Psoas muscle (tissue), 8 donors: ENCODE data around the gene LGR4. TPM values are rescaled to one million over a fixed set of nuclear protein-coding genes. Genes with fewer than 3 reads are reported as not detected.

Experiments
- ATAC-seq, 4 donors: fragments of 200-7000 bp; cut with Tn5 transposase; one replicate each; pipeline ENCODE4 v1.9.1; 2020; ENCODE audit warnings: moderate library complexity in 3 of 4, mild to moderate bottlenecking in 2 of 4
- DNase-seq, 2 donors: peaks; one replicate each; pipeline ENCODE4 v3.0.0-alpha.2; 2020
- H3K27ac ChIP-seq: fragments of 200-600 bp; one replicate; pipeline ENCODE4 v1.8.0; 2022
- H3K27me3 ChIP-seq, 3 donors: fragments of 200-600 bp in 1 of 3; one replicate each; pipeline versions ENCODE4 v1.6.1 to v1.8.0; 2013 to 2022; ENCODE audit warnings: low read length in 2 of 3, mild to moderate bottlenecking in 2 of 3, moderate library complexity in 1 of 3; ENCODE audit not compliant: insufficient read depth in 3 of 3
- H3K36me3 ChIP-seq, 2 donors: fragments of 200-600 bp in 1 of 2; one replicate each; pipeline versions ENCODE4 v1.6.1 to v1.8.0; 2013 to 2022; ENCODE audit warnings: low read depth in 1 of 2, mild to moderate bottlenecking in 1 of 2, moderate library complexity in 1 of 2; ENCODE audit not compliant: insufficient read depth in 1 of 2
- H3K4me1 ChIP-seq: fragments of 200-600 bp; one replicate; pipeline ENCODE4 v1.8.0; 2022
- H3K4me3 ChIP-seq: fragments of 200-600 bp; one replicate; pipeline ENCODE4 v1.8.0; 2022; ENCODE audit warnings: mild to moderate bottlenecking
- H3K9me3 ChIP-seq: fragments of 200-600 bp; one replicate; pipeline ENCODE4 v1.8.0; 2022
- CTCF ChIP-seq: fragments of 200-600 bp; IDR thresholded peaks from one replicate; pipeline ENCODE4 v1.8.0; 2022; ENCODE audit warnings: antibody characterized with exemption
- WGBS, 3 donors: extraction: QIAGEN DNeasy Blood & Tissue Kit; methylation state at CpG; one replicate each; pipeline versions ENCODE4 v1.1.6 to v1.1.7; 2013; 5-methylcytosine and 5-hydroxymethylcytosine counted together
- intact Hi-C, 2 donors: fragments of 100-400 bp; cut with DNase I; formaldehyde crosslinking; loops; one replicate each; pipeline versions ENCODE4 v1.11.0 to v1.14.2; 2022
- polyA plus RNA-seq, 3 donors: library from polyadenylated mRNA; stranded (reverse); fragments of 200-250 nt; gene quantifications; one replicate each; pipeline ENCODE4 v1.2.3, GENCODE V29; 2013
- total RNA-seq, 4 donors: library from RNA; stranded (reverse); fragmentation: NEBNext Ultra II Directional in 2 of 4; extraction: Animal tissue kit (Norgen Biotek cat#: 25700) in 2 of 4; gene quantifications; one replicate each; pipeline versions ENCODE4 v1.2.1 to v1.2.4, GENCODE V29; 2021 to 2023
- donor health status: healthy with polysubstance abuse.
- donor health status: DM: no; HTN: no; CAD: no; lungs with moderate emphysema.
- donor health status: Bipolar disorder and iron deficiency.
- donor health status: healthy.
- donor health status: DM: yes; HTN: yes; CAD: no.
- donor health status: DM: no; HTN: no; CAD: no.
- donor health status: DM: no; HTN: no; CAD: no.
- donor health status: DM: yes; HTN: yes; CAD: no.

LGR4 gene
- total and polyA plus RNA-seq, 7 donors: 3.9 to 15.2 (median 8.0) TPM

GRCh38 chr11:27373856-27374602 lies 98.6 kb downstream of the LGR4 start:
- H3K4me1 ChIP-seq: no peaks in the 10 kb centered on the region
- H3K27ac ChIP-seq: no peak overlapping the region
- peaks cover 7 to 84% of the 10 kb centered on the region in 2 donors for H3K36me3 ChIP-seq
- DNase-seq (no peak), ATAC-seq (no peak)
- no peak for TF ChIP-seq CTCF
- no peak overlapping the region for H3K4me3 ChIP-seq
- no peaks in the 10 kb centered on the region for H3K27me3 ChIP-seq
- 83 to 92% (median 84%) methylated on average over 6 of the region's 6 CpGs for WGBS, 3 donors
- intact Hi-C loops: no loop called here
- no peaks in the 10 kb centered on the region for H3K9me3 ChIP-seq

- TF ChIP-seq CTCF: no peak
- Histone ChIP-seq H3K4me1 (no peaks in the 10 kb centered on the region), H3K4me3 (no peak overlapping the region), H3K27me3 (no peaks in the 10 kb centered on the region), H3K36me3 (peaks cover 7 to 81% of the 10 kb centered on the region in 2 donors), H3K27ac (no peak overlapping the region), H3K9me3 (no peaks in the 10 kb centered on the region)
- DNase-seq (no peak), ATAC-seq (no peak)
- 93 to 96% (median 93%) methylated on average over 3 of the region's 3 CpGs for whole genome bisulfite sequencing, 3 donors
- intact Hi-C loops: no loop called here
These were observed 99.2 kb downstream of the LGR4 start for GRCh38 chr11:27373392-27373791.

- H3K9me3 ChIP-seq: no peaks in the 10 kb centered on the region
- no peaks in the 10 kb centered on the region for H3K4me1 ChIP-seq
- H3K27ac ChIP-seq: no peak overlapping the region
- TF ChIP-seq CTCF: no peak
- no peak overlapping the region for H3K4me3 ChIP-seq
- intact Hi-C loops: no loop called here
- no peaks in the 10 kb centered on the region for H3K27me3 ChIP-seq
- 92 to 93% (median 92%) methylated on average over 2 of the region's 2 CpGs for WGBS, 3 donors
- ATAC-seq (no peak), DNase-seq (no peak)
- H3K36me3 ChIP-seq: peaks cover 7 to 73% of the 10 kb centered on the region in 2 donors
These were observed 100.4 kb downstream of the LGR4 start for GRCh38 chr11:27372164-27372563.

- Histone ChIP-seq H3K4me1 (no peaks in the 10 kb centered on the region), H3K27me3 (no peaks in the 10 kb centered on the region), H3K9me3 (no peaks in the 10 kb centered on the region), H3K36me3 (peaks cover 7 to 67% of the 10 kb centered on the region in 2 donors), H3K27ac (no peak overlapping the region), H3K4me3 (no peak overlapping the region)
- no peak for ATAC-seq
- no peak for DNase-seq
- intact Hi-C loops: no loop called here
- TF ChIP-seq CTCF: no peak
These were observed 101.1 kb downstream of the LGR4 start for GRCh38 chr11:27371489-27371888.

- H3K4me1 ChIP-seq: no peaks in the 10 kb centered on the region
- no peaks in the 10 kb centered on the region for H3K27me3 ChIP-seq
- H3K9me3 ChIP-seq: no peaks in the 10 kb centered on the region
- intact Hi-C loops: no loop called here
- WGBS, 3 donors: 49 to 50% (median 50%) methylated on average over 2 of the region's 2 CpGs
- H3K36me3 ChIP-seq: peaks cover 7 to 64% of the 10 kb centered on the region in 2 donors
- no peak for DNase-seq
- H3K4me3 ChIP-seq: no peak overlapping the region
- no peak overlapping the region for H3K27ac ChIP-seq
- ATAC-seq: no peak
- TF ChIP-seq CTCF: no peak
These were observed 102.2 kb downstream of the LGR4 start for GRCh38 chr11:27370374-27370773.
